Measurements from ENCODE around the gene SCN5A. TPM values are rescaled to one million over a fixed set of nuclear protein-coding genes. Genes with fewer than 3 reads are reported as not detected.
A peak's percentile ranks its signal among the peaks of the same experiment; 100 is the strongest.

Gene SCN5A
- total RNA-seq, 1 donor from 2014 or later: not detected

- Histone ChIP-seq H3K27me3 (ENCODE audit: control insufficient read depth, insufficient read depth, low read length) (no peaks in the 10 kb centered on the region), H3K36me3 (ENCODE audit: control insufficient read depth, insufficient read depth, low read length) (no peaks in the 10 kb centered on the region), H3K4me3 (ENCODE audit: low read depth, low read length) (no peak overlapping the region)
- no peak for FAIRE-seq
- no peak for TF ChIP-seq CTCF (IDR thresholded peaks at IDR 0.05; ENCODE audit: insufficient read depth, low read length, severe bottlenecking)
- no peak for DNase-seq (ENCODE audit: low read depth)
Observed at GRCh38 chr3:38689346-38689745, 39.9 kb upstream of the SCN5A start.

- H3K4me3 ChIP-seq (ENCODE audit: low read depth, low read length): no peak overlapping the region
- FAIRE-seq (no peak), DNase-seq (ENCODE audit: low read depth) (peak; percentile 84)
- no peaks in the 10 kb centered on the region for H3K36me3 ChIP-seq (ENCODE audit: control insufficient read depth, insufficient read depth, low read length)
- no peaks in the 10 kb centered on the region for H3K27me3 ChIP-seq (ENCODE audit: control insufficient read depth, insufficient read depth, low read length)
- TF ChIP-seq CTCF (IDR thresholded peaks at IDR 0.05; ENCODE audit: insufficient read depth, low read length, severe bottlenecking): no peak
Observed at GRCh38 chr3:38687321-38687720, 37.8 kb upstream of the SCN5A start.

- no peak for DNase-seq (ENCODE audit: low read depth)
- TF ChIP-seq CTCF (IDR thresholded peaks at IDR 0.05; ENCODE audit: insufficient read depth, low read length, severe bottlenecking): no peak
- FAIRE-seq: no peak
- Histone ChIP-seq H3K27me3 (ENCODE audit: control insufficient read depth, insufficient read depth, low read length) (no peaks in the 10 kb centered on the region), H3K4me3 (ENCODE audit: low read depth, low read length) (no peak overlapping the region), H3K36me3 (ENCODE audit: control insufficient read depth, insufficient read depth, low read length) (no peaks in the 10 kb centered on the region)
Observed at GRCh38 chr3:38684546-38684945, 35.1 kb upstream of the SCN5A start.

GRCh38 chr3:38669668-38670067, 20.2 kb upstream of the SCN5A start:
- Histone ChIP-seq H3K27me3 (ENCODE audit: control insufficient read depth, insufficient read depth, low read length) (peaks cover 2% of the 10 kb centered on the region), H3K4me3 (ENCODE audit: low read depth, low read length) (no peak overlapping the region), H3K36me3 (ENCODE audit: control insufficient read depth, insufficient read depth, low read length) (no peaks in the 10 kb centered on the region)
- FAIRE-seq (no peak), DNase-seq (ENCODE audit: low read depth) (no peak)
- no peak for TF ChIP-seq CTCF (IDR thresholded peaks at IDR 0.05; ENCODE audit: insufficient read depth, low read length, severe bottlenecking)

- peak; percentile 52 for TF ChIP-seq CTCF (IDR thresholded peaks at IDR 0.05; ENCODE audit: insufficient read depth, low read length, severe bottlenecking)
- no peak overlapping the region for H3K4me3 ChIP-seq (ENCODE audit: low read depth, low read length)
- peaks cover 3% of the 10 kb centered on the region for H3K27me3 ChIP-seq (ENCODE audit: control insufficient read depth, insufficient read depth, low read length)
- no peak for FAIRE-seq
- peak; percentile 64 for DNase-seq (ENCODE audit: low read depth)
- H3K36me3 ChIP-seq (ENCODE audit: control insufficient read depth, insufficient read depth, low read length): no peaks in the 10 kb centered on the region
Observed at GRCh38 chr3:38662544-38662943, 13.1 kb upstream of the SCN5A start.

GRCh38 chr3:38658841-38659240, 9.4 kb upstream of the SCN5A start:
- no peak overlapping the region for H3K4me3 ChIP-seq (ENCODE audit: low read depth, low read length)
- no peak for DNase-seq (ENCODE audit: low read depth)
- no peaks in the 10 kb centered on the region for H3K36me3 ChIP-seq (ENCODE audit: control insufficient read depth, insufficient read depth, low read length)
- H3K27me3 ChIP-seq (ENCODE audit: control insufficient read depth, insufficient read depth, low read length): peaks cover 8% of the 10 kb centered on the region
- TF ChIP-seq CTCF (IDR thresholded peaks at IDR 0.05; ENCODE audit: insufficient read depth, low read length, severe bottlenecking): no peak
- FAIRE-seq: no peak

All from bronchial epithelial cell (primary cell).